Transverse colon (tissue), 3 donors: ENCODE results near the gene C5orf22.

Experiments
- CTCF ChIP-seq, 5 experiments: fragments of 200-600 bp in 3 of 5; fragments of 450-650 bp in 2 of 5; sonication (generic) in 3 of 5; IDR thresholded peaks; 1 replicate in 2 of 5; 2 replicates in 3 of 5; pipeline ENCODE4 v1.5.1; 2016 to 2017; ENCODE audit warnings: antibody characterized with exemption in 5 of 5, inconsistent platforms in 3 of 5, mild to moderate bottlenecking in 2 of 5, moderate library complexity in 1 of 5
- POLR2A ChIP-seq: fragments of 450-650 bp; IDR thresholded peaks from one replicate; pipeline ENCODE4 v1.6.1; 2016; ENCODE audit warnings: antibody characterized with exemption, mild to moderate bottlenecking, moderate library complexity

- TF ChIP-seq CTCF (IDR thresholded peaks at IDR 0.05) (no peak), POLR2A (no peak)
Observed at GRCh38 chr5:31496301-31496700, 35.8 kb upstream of the C5orf22 start.
